Cardiac muscle cell (in vitro differentiated cells and primary cell): Measurements from ENCODE around the gene PAX2. TPM values are rescaled to one million over a fixed set of nuclear protein-coding genes. Genes with fewer than 3 reads are reported as not detected.

Source experiments
- DNase-seq, 2 donors: peaks; one replicate each; pipeline versions ENCODE4 v3.0.0 to v3.0.0-alpha.2; 2010 to 2017; ENCODE audit warnings: low read depth in 1 of 2, low spot score in 1 of 2
- H3K27ac ChIP-seq: fragments of 200-600 bp; sonication (generic); 2 replicates; pipeline ENCODE4 v1.5.1; 2016
- H3K27me3 ChIP-seq: fragments of 200-600 bp; sonication (generic); 2 replicates; pipeline ENCODE4 v1.6.0; 2016; ENCODE audit warnings: control low read depth
- H3K36me3 ChIP-seq: fragments of 200-600 bp; sonication (generic); 2 replicates; pipeline ENCODE4 v1.5.1; 2016; ENCODE audit warnings: control low read depth
- H3K4me1 ChIP-seq: fragments of 200-600 bp; sonication (generic); 2 replicates; pipeline ENCODE4 v1.8.1; 2017; ENCODE audit warnings: low read depth, mild to moderate bottlenecking, mixed run types
- H3K4me3 ChIP-seq: fragments of 200-600 bp; sonication (generic); 2 replicates; pipeline ENCODE4 v1.5.1; 2016; ENCODE audit warnings: mild to moderate bottlenecking
- H3K9me3 ChIP-seq: fragments of 200-600 bp; sonication (generic); 2 replicates; pipeline ENCODE4 v1.5.1; 2017; ENCODE audit warnings: low read depth, mild to moderate bottlenecking, control low read depth
- CTCF ChIP-seq: IDR thresholded peaks from 2 replicates; pipeline ENCODE4 v1.5.1; 2012; ENCODE audit warnings: low read depth, mild to moderate bottlenecking, low read length
- polyA plus RNA-seq: library from polyadenylated mRNA; unstranded; fragments of >200 nt; fragmentation: Nextera tagmentation; extraction: Ambion mirVana; gene quantifications from 2 replicates; pipeline ENCODE4 v1.2.1, GENCODE V29; 2016
- total RNA-seq: library from RNA; depleted of rRNA; stranded (reverse); fragments of >200 nt; gene quantifications from 2 replicates; pipeline ENCODE4 v1.2.3, GENCODE V29; 2016

PAX2 gene
- total and polyA plus RNA-seq, 2 experiments from 2014 or later: not detected

DNA sequence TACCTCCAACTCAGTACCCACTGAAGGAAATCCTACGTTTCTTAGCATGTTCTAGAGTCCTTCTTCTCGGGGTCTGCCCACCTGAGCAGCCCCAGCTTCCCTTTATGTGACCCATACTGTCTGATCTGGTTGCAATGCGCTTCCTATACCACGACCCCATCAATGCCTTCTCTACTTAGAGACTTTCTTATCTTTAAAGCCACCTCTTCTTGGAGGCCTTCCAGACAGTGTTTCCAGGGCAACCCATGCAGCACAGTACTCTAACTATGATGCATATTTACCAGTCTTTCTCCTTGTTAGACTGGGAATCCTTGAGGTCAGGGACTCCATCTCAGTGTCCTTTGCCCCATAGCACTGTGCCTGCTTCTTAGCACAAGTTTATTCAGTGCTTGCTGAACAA lies 112.9 kb downstream of the PAX2 start:
- Histone ChIP-seq H3K36me3 (no peaks in the 10 kb centered on the region), H3K4me1 (no peaks in the 10 kb centered on the region), H3K27ac (no peak overlapping the region), H3K27me3 (peaks cover 64% of the 10 kb centered on the region), H3K4me3 (no peak overlapping the region), H3K9me3 (no peaks in the 10 kb centered on the region)
- TF ChIP-seq CTCF: no peak
- no peak for DNase-seq

GRCh38 chr10:100858747-100859483 lies 113.5 kb downstream of the PAX2 start:
- no peak for DNase-seq
- H3K4me3 ChIP-seq: no peak overlapping the region
- H3K27ac ChIP-seq: no peak overlapping the region
- peaks cover 59% of the 10 kb centered on the region for H3K27me3 ChIP-seq
- H3K4me1 ChIP-seq: no peaks in the 10 kb centered on the region
- H3K36me3 ChIP-seq: no peaks in the 10 kb centered on the region
- TF ChIP-seq CTCF: no peak
- H3K9me3 ChIP-seq: no peaks in the 10 kb centered on the region

- no peak for TF ChIP-seq CTCF
- Histone ChIP-seq H3K36me3 (no peaks in the 10 kb centered on the region), H3K27me3 (peaks cover 59% of the 10 kb centered on the region), H3K27ac (no peak overlapping the region), H3K9me3 (no peaks in the 10 kb centered on the region), H3K4me1 (no peaks in the 10 kb centered on the region), H3K4me3 (no peak overlapping the region)
- no peak for DNase-seq
Measured at GRCh38 chr10:100859484-100859763, 114.0 kb downstream of the PAX2 start.

DNA sequence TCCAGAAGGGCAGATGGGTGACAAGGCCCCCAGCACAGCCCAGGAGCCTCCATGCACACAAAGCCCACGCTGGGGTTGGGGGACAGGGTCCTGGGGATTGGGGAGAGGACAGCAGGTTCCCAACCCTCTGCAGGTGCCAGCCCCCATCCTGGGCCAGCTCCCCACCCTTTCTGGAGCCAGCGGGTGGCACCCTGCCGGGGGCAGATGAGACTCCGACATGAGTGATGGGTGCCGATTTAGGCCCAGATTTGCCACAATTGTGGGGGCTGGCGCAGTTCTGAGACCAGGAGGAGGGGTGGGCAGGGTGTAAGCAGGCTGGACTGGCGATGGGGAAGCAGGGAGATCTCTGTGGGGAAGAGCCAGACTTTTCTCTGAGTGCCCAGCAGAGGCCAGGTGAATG lies 118.1 kb downstream of the PAX2 start:
- no peaks in the 10 kb centered on the region for H3K36me3 ChIP-seq
- no peak for DNase-seq
- H3K9me3 ChIP-seq: no peaks in the 10 kb centered on the region
- peaks cover 8% of the 10 kb centered on the region for H3K4me1 ChIP-seq
- H3K4me3 ChIP-seq: no peak overlapping the region
- peaks cover 55% of the 10 kb centered on the region for H3K27me3 ChIP-seq
- no peak overlapping the region for H3K27ac ChIP-seq
- TF ChIP-seq CTCF: no peak

- Histone ChIP-seq H3K4me1 (peaks cover 8% of the 10 kb centered on the region), H3K9me3 (no peaks in the 10 kb centered on the region), H3K36me3 (no peaks in the 10 kb centered on the region), H3K27me3 (peaks cover 55% of the 10 kb centered on the region), H3K27ac (no peak overlapping the region), H3K4me3 (no peak overlapping the region)
- no peak for TF ChIP-seq CTCF
- DNase-seq: no peak
Measured at GRCh38 chr10:100864036-100864885, 118.9 kb downstream of the PAX2 start.
